SK-N-DZ (cell line): ENCODE results near the gene PTF1A.

Experiments used
- DNase-seq: peaks from one replicate; pipeline ENCODE4 v3.0.0-alpha.2; 2015; ENCODE audit warnings: low spot score

The PTF1A gene

GRCh38 chr10:23186697-23187096, 5.4 kb upstream of the PTF1A start:
- DNase-seq, result no peak

DNA sequence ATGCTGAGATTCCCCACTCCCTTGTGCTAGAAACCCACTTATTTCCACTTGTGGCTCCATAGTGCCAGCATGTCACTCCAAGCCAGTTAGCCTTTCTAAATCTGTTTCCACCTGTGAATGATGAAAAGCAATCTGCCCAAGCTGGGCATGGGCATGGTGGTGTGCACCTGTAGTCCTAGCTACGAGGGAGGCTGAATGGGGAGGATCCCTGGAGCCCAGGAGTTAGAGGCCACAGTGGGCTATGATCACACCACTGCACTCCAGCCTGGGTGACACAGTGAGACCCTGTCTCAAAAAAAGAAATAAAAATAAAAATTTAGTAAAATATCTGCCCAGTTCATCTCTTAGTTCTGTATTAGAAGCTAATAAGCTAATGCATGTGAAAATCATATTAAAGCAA, 5.0 kb upstream of the PTF1A start:
- no peak for DNase-seq

DNA sequence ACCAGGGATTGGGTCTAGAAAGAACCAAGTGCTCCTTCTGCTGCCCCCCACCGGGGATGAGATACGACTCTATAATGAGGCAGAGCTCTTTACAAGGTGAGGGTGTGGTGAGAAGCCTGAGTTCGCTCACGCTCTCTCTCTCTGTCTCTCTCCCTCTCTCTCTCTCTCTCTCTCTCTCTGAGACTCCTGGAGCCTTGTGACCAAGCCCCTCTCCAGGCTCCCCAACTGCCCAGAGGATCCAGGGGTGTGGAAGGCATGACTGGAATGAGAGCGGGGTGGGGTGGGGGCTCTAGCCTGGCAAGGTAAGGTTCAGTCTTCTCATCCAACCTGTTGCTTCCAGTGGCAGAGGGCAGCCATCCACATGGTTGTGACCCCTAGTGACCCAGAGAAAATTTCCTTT, 3.1 kb upstream of the PTF1A start:
- no peak for DNase-seq

- DNase-seq, result no peak
Measured at GRCh38 chr10:23190872-23191763, 994 bp upstream of the PTF1A start.

DNA sequence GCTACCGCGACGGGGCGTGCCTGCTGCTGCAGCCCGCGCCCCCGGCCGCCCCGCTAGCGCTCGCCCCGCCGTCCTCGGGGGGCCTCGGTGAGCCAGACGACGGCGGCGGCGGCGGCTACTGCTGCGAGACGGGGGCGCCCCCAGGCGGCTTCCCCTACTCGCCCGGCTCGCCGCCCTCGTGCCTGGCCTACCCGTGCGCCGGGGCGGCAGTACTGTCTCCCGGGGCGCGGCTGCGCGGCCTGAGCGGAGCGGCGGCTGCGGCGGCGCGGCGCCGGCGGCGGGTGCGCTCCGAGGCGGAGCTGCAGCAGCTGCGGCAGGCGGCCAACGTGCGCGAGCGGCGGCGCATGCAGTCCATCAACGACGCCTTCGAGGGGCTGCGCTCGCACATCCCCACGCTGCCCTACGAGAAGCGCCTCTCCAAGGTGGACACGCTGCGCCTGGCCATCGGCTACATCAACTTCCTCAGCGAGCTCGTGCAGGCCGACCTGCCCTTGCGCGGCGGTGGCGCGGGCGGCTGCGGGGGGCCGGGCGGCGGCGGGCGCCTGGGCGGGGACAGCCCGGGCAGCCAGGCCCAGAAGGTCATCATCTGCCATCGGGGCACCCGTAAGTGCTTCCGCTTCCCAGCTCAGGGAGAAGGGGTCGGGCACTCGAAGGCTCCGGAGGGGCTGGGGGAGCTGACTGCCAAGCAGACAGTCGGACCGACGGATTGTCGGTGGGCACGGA, 761 bp downstream of the PTF1A start:
- DNase-seq, result no peak

DNA sequence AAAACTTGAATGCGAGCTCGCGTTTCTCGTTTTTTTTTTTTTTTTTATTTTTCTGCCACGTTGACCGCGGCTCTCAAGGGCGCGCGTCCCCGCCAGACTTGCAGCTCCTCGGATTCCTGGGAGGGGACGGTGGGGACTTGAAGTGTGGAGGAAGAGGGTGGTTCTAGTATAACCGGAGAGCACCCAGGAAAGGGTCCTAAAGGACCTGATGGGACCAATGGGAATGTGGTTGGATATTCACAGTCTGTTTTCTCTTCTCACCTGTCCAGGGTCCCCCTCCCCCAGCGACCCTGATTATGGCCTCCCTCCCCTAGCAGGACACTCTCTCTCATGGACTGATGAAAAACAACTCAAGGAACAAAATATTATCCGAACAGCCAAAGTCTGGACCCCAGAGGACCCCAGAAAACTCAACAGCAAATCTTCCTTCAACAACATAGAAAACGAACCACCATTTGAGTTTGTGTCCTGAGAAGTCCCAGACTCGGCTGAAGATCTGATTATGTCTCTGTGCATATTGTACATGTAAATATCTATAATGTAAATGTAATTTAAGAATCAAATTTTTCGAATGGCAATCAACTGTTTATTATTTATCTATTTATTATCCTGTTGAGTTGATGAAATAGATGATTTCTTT, 1.4 kb downstream of the PTF1A start:
- DNase-seq, result no peak

DNA sequence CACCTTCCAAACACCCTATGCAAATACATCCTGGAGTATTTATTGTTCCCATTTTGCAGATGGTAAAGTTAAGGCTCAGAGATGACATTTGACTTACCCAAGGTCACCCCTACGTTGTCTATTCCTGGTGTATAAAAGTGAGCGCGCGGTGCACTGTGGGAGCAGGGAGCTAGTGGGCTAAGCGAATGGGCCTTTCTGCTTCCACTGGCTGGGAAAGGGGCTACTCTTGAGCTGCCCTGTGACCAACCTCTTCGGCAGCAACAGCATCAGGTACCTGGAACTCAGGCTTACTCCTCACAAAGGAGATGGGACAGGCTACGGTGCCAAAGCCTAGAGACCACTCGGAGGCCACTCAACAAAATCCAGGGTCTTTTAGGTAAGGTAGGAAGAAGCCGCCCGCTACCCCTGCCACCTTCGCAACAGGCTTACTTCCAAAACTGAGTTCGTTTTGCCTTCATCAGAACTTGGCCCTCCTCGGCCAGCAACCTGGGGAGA, 2.4 kb downstream of the PTF1A start:
- no peak for DNase-seq

DNA sequence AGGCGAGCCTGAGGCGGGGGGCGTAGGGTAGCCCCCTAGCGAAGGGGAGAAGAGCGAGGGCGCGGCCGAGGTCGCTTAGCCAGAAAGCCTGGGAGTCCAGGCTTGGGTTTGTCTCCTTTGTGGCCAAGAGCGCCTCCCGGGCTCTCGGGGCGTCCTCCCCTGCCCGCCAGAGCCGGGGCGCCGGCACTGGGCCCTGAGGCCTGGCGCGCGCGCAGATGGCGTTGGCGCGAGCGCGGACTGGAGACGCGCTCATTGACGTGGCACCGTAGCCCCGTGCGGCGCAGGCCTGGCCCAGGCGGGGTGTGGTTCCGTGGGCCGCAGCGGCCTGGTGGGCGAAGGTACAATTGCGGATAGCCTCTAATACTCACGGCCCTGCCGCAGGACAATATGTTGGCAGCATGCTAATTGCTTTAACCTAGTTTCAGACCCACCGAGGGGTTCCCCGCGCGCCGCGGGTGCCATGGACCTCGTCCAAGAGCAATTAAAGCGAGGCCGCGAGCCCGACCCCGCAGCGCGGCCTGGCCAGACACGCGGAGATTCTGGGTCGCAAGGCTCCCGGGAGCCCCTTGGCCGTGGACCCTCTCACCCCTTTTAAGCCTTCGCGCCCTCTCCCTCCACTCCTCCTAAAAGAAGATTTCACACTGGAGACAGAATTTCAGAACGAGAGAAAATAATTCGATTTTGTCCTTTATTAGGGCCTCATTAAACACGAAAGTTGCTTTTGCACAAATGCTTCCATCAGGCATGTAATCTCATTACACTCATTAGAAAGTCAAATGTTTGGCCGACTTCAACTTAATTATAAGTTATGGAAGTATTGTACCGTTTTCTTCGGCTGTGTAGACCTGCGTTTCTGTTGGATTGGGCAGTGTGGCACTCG, 3.1 kb downstream of the PTF1A start:
- no peak for DNase-seq

DNA sequence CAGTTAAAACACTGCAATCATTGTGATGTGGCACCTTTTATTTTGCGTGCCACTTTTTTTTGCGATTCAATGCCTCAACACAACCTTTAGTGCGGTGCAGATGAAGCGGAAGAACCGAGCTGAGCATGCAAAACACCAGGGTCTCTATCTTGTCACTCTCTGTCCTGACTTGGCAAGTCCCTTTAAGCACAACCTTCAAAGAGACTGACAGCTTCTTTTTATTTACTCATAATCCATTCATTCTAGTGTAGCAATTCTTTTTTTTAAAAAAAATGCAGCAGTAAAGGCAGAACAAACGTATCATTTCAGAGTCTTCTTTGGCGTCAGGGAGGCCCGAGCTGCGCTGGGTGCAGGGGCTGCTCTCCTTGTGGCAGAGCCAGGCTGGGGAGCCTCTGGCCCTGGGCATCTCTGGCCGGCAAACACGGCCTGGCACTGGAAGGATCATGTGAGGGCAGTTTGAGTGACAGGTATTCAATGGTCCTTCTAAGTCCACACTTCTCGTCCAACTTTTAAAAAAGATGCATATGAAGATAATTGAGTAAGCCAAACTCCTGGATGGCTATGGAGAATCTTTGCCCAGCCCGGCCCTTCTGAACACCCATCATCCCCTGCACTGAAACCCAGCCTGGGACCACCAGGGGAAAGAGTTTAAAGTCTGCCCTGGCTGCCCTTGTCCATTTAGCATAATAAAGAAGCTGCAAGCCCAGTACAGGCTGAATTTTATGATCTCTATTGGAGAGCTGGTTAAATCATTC, 3.9 kb downstream of the PTF1A start:
- no peak for DNase-seq

- DNase-seq, result no peak
Measured at GRCh38 chr10:23196915-23197314, 4.8 kb downstream of the PTF1A start.

- no peak for DNase-seq
Measured at GRCh38 chr10:23197416-23197861, 5.3 kb downstream of the PTF1A start.

- DNase-seq, result no peak
Measured at GRCh38 chr10:23198610-23198939, 6.5 kb downstream of the PTF1A start.

- no peak for DNase-seq
Measured at GRCh38 chr10:23198940-23199767, 7.0 kb downstream of the PTF1A start.

GRCh38 chr10:23199768-23200511, 7.8 kb downstream of the PTF1A start:
- DNase-seq, result no peak

- DNase-seq, result no peak
Measured at GRCh38 chr10:23200586-23200985, 8.5 kb downstream of the PTF1A start.

- no peak for DNase-seq
Measured at GRCh38 chr10:23200997-23201652, 9.0 kb downstream of the PTF1A start.

- no peak for DNase-seq
Measured at GRCh38 chr10:23201837-23202236, 9.7 kb downstream of the PTF1A start.

DNA sequence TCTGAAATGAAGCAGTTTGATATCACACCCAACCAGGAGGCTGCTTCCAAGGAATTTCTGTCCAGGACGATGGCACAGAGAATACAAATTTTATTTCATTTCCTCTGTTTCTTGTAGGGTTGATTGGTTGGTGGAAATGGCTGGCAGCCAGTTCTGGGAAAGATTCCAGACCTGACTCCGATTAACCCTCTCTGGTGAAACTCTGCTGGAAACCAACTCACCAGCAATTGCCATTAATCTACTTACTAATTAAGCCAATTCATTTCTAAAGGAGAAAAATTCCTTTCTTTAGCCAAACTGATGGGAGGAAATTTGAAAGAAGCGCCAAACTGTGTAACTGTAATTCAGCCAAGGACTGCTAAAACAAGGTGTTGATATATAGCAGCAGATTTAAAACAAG, 10.7 kb downstream of the PTF1A start:
- no peak for DNase-seq
